Right lobe of liver (tissue), 6 donors: ENCODE data around the gene HECTD4. TPM values are rescaled to one million over a fixed set of nuclear protein-coding genes. Genes with fewer than 3 reads are reported as not detected.

Experiments used
- ATAC-seq, 4 donors: fragments of 200-7000 bp; cut with Tn5 transposase; one replicate each; pipeline ENCODE4 v1.9.1; 2020; ENCODE audit warnings: mild to moderate bottlenecking in 4 of 4, moderate library complexity in 4 of 4
- DNase-seq, 3 donors: peaks; one replicate each; pipeline ENCODE4 v3.0.0-alpha.2; 2020
- H3K27ac ChIP-seq, 3 donors: fragments of 200-600 bp; one replicate each; pipeline ENCODE4 v1.8.0; 2022
- H3K27me3 ChIP-seq, 2 donors: fragments of 200-600 bp; one replicate each; pipeline ENCODE4 v1.8.0; 2022
- H3K36me3 ChIP-seq, 4 donors: fragments of 200-600 bp; sonication (generic) in 1 of 4; one replicate each; pipeline versions ENCODE4 v1.5.1 to v1.8.0; 2017 to 2022; ENCODE audit warnings: control low read depth in 1 of 4
- H3K4me1 ChIP-seq, 4 donors: fragments of 200-600 bp; sonication (generic) in 1 of 4; one replicate each; pipeline versions ENCODE4 v1.5.1 to v1.8.0; 2017 to 2022; ENCODE audit warnings: control low read depth in 1 of 4
- H3K4me3 ChIP-seq, 3 donors: fragments of 200-600 bp; one replicate each; pipeline ENCODE4 v1.8.0; 2022
- H3K9me3 ChIP-seq, 4 donors: fragments of 200-600 bp; sonication (generic) in 1 of 4; one replicate each; pipeline versions ENCODE4 v1.5.1 to v1.8.0; 2017 to 2022; ENCODE audit warnings: control low read depth in 1 of 4
- POLR2A ChIP-seq: fragments of 450-650 bp; IDR thresholded peaks from one replicate; pipeline ENCODE4 v1.6.1; 2017; ENCODE audit warnings: antibody characterized with exemption, mild to moderate bottlenecking
- WGBS: methylation state at CpG from one replicate; pipeline ENCODE4 v1.1.6; 2018; ENCODE audit warnings: low coverage, low lambda C conversion rate; ENCODE audit not compliant: insufficient coverage; ENCODE audit errors: missing lambda C conversion rate; 5-methylcytosine and 5-hydroxymethylcytosine counted together
- intact Hi-C, 2 donors: fragments of 100-400 bp; cut with DNase I; formaldehyde crosslinking; loops; one replicate each; pipeline versions ENCODE4 v1.11.2 to v1.14.1; 2022
- total RNA-seq, 6 experiments: library from RNA; depleted of rRNA in 2 of 6; stranded (reverse); fragments of >200 nt in 2 of 6; fragmentation: NEBNext Ultra II Directional in 3 of 6; extraction: Animal tissue kit (Norgen Biotek cat#: 25700) in 3 of 6; gene quantifications; one replicate each; pipeline versions ENCODE4 v1.1.0 to v1.2.4, GENCODE V29; 2016 to 2023
- TF ChIP-seq, protein P1 (sequence below), 4 donors: fragments of 200-600 bp in 3 of 4; fragments of 450-650 bp in 1 of 4; IDR thresholded peaks; one replicate each; pipeline versions ENCODE4 v1.5.1 to v1.8.0; 2016 to 2022; ENCODE audit warnings: antibody characterized with exemption in 4 of 4, mild to moderate bottlenecking in 2 of 4
- donor health status: DM: no; HTN: yes; CAD: no.
- donor health status: DM: no; HTN: no; CAD: no.
- donor health status: DM: no; HTN: no; CAD: no.
- donor health status: DM: no; HTN: yes; CAD: no.
- donor health status: DM: no; HTN: yes; CAD: no.

The HECTD4 gene
- total RNA-seq, 6 experiments from 2014 or later: 12.6 to 24.4 (median 19.3) TPM

DNA sequence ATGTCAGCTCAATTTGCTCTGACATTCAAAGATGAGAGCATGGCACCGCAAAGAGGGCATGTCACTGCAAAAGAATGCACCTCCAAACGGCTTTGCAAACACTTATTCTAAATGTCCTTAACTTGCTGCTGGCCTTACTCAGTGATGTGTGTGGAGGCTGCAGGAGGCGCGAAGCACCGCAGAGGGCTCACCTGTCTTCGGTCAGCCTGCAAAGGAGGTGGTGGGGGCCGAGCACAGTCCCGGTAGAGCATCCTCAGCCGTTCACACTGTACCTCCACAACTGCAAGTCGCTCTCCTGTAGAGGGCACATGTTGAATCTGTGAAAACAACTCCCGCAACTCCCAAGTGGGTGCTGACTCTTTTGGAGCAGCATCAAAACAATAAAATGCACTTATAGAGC is 163.0 kb downstream of the HECTD4 start:
- Histone ChIP-seq H3K36me3 (peaks cover 0 to 17% (median 7%) of the 10 kb centered on the region in 4 donors), H3K27me3 (no peaks in the 10 kb centered on the region), H3K27ac (no peak overlapping the region), H3K4me1 (no peaks in the 10 kb centered on the region), H3K4me3 (no peak overlapping the region), H3K9me3 (no peaks in the 10 kb centered on the region)
- intact Hi-C loops: no loop called here
- WGBS: 77% methylated on average over 10 of the region's 11 CpGs
- ATAC-seq (no peak), DNase-seq (no peak)
- TF ChIP-seq POLR2A: no peak
- TF ChIP-seq, protein P1, sequence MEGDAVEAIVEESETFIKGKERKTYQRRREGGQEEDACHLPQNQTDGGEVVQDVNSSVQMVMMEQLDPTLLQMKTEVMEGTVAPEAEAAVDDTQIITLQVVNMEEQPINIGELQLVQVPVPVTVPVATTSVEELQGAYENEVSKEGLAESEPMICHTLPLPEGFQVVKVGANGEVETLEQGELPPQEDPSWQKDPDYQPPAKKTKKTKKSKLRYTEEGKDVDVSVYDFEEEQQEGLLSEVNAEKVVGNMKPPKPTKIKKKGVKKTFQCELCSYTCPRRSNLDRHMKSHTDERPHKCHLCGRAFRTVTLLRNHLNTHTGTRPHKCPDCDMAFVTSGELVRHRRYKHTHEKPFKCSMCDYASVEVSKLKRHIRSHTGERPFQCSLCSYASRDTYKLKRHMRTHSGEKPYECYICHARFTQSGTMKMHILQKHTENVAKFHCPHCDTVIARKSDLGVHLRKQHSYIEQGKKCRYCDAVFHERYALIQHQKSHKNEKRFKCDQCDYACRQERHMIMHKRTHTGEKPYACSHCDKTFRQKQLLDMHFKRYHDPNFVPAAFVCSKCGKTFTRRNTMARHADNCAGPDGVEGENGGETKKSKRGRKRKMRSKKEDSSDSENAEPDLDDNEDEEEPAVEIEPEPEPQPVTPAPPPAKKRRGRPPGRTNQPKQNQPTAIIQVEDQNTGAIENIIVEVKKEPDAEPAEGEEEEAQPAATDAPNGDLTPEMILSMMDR (IDR thresholded peaks at IDR 0.05): no peak

DNA sequence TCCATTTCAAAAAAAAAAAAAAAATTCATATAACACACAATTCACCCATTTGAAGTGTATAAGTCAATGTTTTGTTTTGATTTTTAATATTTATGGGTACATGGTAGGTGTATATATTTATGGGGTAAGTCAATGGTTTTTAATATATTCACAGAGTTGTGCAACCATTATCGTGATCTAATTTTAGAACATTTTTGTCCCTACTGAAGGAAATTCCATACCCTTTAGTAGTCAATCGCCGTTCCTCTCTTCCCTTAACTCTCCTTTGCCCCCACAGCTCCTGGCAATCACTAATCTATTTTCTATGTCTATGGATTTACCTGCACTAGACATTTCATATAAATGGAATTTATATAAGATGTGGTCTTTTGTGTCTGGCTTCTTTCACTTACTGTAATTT is 164.1 kb downstream of the HECTD4 start:
- no peak for ATAC-seq
- H3K9me3 ChIP-seq: no peaks in the 10 kb centered on the region
- intact Hi-C loops: no loop called here
- H3K27me3 ChIP-seq: no peaks in the 10 kb centered on the region
- 93% methylated on average over 3 of the region's 3 CpGs for WGBS
- TF ChIP-seq POLR2A: no peak
- TF ChIP-seq, protein P1 (IDR thresholded peaks at IDR 0.05): no peak
- no peaks in the 10 kb centered on the region for H3K4me1 ChIP-seq
- no peak for DNase-seq
- peaks cover 0 to 18% (median 7%) of the 10 kb centered on the region in 4 donors for H3K36me3 ChIP-seq
- H3K4me3 ChIP-seq: no peak overlapping the region
- H3K27ac ChIP-seq: no peak overlapping the region

DNA sequence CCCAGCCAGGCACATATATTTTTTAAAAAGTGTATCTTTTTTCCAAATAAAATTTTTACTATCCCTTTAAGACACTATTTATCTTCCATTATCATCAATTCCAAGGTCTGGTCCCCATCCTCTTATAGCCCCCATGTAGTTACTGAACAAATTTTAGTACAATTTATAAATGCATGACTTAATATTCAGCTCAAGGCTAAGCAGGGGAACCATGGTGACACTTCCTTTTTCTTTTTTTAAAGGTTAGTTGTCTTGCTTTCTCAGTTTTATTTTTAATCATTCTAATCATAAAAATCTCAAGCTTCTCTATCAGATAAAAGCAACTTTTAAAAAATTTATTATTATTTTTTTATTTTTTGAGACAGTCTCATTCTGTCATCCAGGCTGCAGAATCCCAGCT is 164.6 kb downstream of the HECTD4 start:
- peaks cover 0 to 18% (median 7%) of the 10 kb centered on the region in 4 donors for H3K36me3 ChIP-seq
- H3K27me3 ChIP-seq: no peaks in the 10 kb centered on the region
- intact Hi-C loops: no loop called here
- H3K9me3 ChIP-seq: no peaks in the 10 kb centered on the region
- H3K27ac ChIP-seq: no peak overlapping the region
- H3K4me3 ChIP-seq: no peak overlapping the region
- ATAC-seq (no peak), DNase-seq (no peak)
- TF ChIP-seq, protein P1 (IDR thresholded peaks at IDR 0.05): no peak
- no peak for TF ChIP-seq POLR2A
- H3K4me1 ChIP-seq: no peaks in the 10 kb centered on the region

DNA sequence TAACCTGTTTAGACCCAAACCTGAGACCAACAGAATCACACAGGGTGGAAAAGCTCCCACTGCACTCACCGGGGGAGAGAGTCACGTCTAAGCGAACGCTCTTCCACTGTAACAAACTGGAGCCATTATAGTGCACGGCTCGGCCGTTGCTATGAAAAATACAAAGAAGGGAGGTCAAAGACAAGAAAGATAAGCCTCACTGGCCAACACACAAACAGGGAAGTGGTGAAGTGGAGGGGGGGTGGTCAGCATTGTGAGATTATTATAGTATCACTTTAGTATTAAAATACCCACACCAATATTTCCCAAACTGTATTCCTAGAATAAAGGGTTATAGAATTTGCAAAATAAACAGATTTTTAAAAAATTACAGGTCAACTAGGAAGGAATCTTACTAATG is 166.0 kb downstream of the HECTD4 start:
- Histone ChIP-seq H3K4me1 (no peaks in the 10 kb centered on the region), H3K9me3 (no peaks in the 10 kb centered on the region), H3K36me3 (peaks cover 0 to 28% (median 7%) of the 10 kb centered on the region in 4 donors), H3K27ac (no peak overlapping the region), H3K27me3 (no peaks in the 10 kb centered on the region), H3K4me3 (no peak overlapping the region)
- no peak for ATAC-seq
- no peak for TF ChIP-seq POLR2A
- TF ChIP-seq, protein P1 (IDR thresholded peaks at IDR 0.05): no peak
- no peak for DNase-seq
- intact Hi-C loops: no loop called here
- WGBS: 86% methylated on average over 7 of the region's 7 CpGs

DNA sequence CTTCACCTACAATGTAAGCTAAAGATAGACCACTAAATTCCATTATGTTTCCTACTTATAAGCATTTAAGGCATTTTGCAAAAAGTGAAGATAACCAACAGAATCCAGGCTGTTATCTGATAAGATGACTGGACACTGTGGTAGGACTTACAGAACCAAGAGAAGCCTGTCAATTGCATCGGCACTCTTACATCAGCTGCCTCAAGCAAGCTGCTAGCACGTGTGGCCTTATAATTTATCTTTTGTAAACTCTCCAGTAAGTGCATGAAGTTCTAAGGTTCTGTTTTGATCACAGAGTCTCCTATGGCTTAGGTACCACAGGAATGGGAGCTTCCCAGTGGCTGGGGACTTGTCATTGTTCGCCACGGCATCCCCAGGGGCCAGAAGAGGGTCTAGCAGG is 168.2 kb downstream of the HECTD4 start:
- 77% methylated on average over 4 of the region's 4 CpGs for WGBS

More for the DNA sequence above, 168.2 kb downstream of the HECTD4 start:
- no peak for TF ChIP-seq POLR2A
- TF ChIP-seq, protein P1 (IDR thresholded peaks at IDR 0.05): no peak
- H3K36me3 ChIP-seq: peaks cover 0 to 35% (median 10%) of the 10 kb centered on the region in 4 donors
- ATAC-seq (no peak), DNase-seq (no peak)
- H3K27ac ChIP-seq: no peak overlapping the region
- no peak overlapping the region for H3K4me3 ChIP-seq
- no peaks in the 10 kb centered on the region for H3K27me3 ChIP-seq
- no peaks in the 10 kb centered on the region for H3K9me3 ChIP-seq
- no peaks in the 10 kb centered on the region for H3K4me1 ChIP-seq
- intact Hi-C loops: no loop called here
